ENCODE data around the gene DNMBP. TPM values are rescaled to one million over a fixed set of nuclear protein-coding genes. Genes with fewer than 3 reads are reported as not detected.

The DNMBP gene
- total RNA-seq, 1 donor from 2014 or later: 7.7 TPM

GRCh38 chr10:99850767-99851340 is 158.9 kb downstream of the DNMBP start:
- intact Hi-C loops (cut with micrococcal nuclease): loop anchor here (10.0 kb wide), 1 partner anchor 164 kb away; no protein-coding TSS in a partner anchor
- H3K4me1 ChIP-seq: peaks cover 6% of the 10 kb centered on the region
- H3K9me3 ChIP-seq (replicated peaks): peaks cover 8% of the 10 kb centered on the region
- no peak overlapping the region for H3K27ac ChIP-seq (replicated peaks)
- no peak for TF ChIP-seq CTCF (IDR thresholded peaks at IDR 0.05; ENCODE audit: borderline replicate concordance)
- no peak for DNase-seq
- H3K4me3 ChIP-seq: no peak overlapping the region
- H3K36me3 ChIP-seq: no peaks in the 10 kb centered on the region
- no peaks in the 10 kb centered on the region for H3K27me3 ChIP-seq (ENCODE audit: low read depth)

- intact Hi-C loops (cut with micrococcal nuclease): loop anchor here (10.0 kb wide), 1 partner anchor 165 kb away; no protein-coding TSS in a partner anchor
- Histone ChIP-seq H3K27ac (replicated peaks) (no peak overlapping the region), H3K4me3 (no peak overlapping the region), H3K27me3 (ENCODE audit: low read depth) (no peaks in the 10 kb centered on the region), H3K9me3 (replicated peaks) (peaks cover 8% of the 10 kb centered on the region), H3K4me1 (peaks cover 10% of the 10 kb centered on the region), H3K36me3 (no peaks in the 10 kb centered on the region)
- no peak for DNase-seq
- no peak for TF ChIP-seq CTCF (IDR thresholded peaks at IDR 0.05; ENCODE audit: borderline replicate concordance)
These were observed 159.6 kb downstream of the DNMBP start for GRCh38 chr10:99850021-99850766.

GRCh38 chr10:99849536-99849935 is 160.2 kb downstream of the DNMBP start:
- no peak for TF ChIP-seq CTCF (IDR thresholded peaks at IDR 0.05; ENCODE audit: borderline replicate concordance)
- peaks cover 8% of the 10 kb centered on the region for H3K9me3 ChIP-seq (replicated peaks)

GRCh38 chr10:99849057-99849456 is 160.7 kb downstream of the DNMBP start:
- Histone ChIP-seq H3K4me1 (peaks cover 10% of the 10 kb centered on the region), H3K4me3 (no peak overlapping the region), H3K27ac (replicated peaks) (no peak overlapping the region), H3K27me3 (ENCODE audit: low read depth) (no peaks in the 10 kb centered on the region), H3K36me3 (no peaks in the 10 kb centered on the region), H3K9me3 (replicated peaks) (peaks cover 8% of the 10 kb centered on the region)
- no peak for TF ChIP-seq CTCF (IDR thresholded peaks at IDR 0.05; ENCODE audit: borderline replicate concordance)
- DNase-seq: no peak
- intact Hi-C loops (cut with micrococcal nuclease): no loop called here

More at GRCh38 chr10:99849536-99849935, 160.2 kb downstream of the DNMBP start:
- Histone ChIP-seq H3K4me1 (peaks cover 10% of the 10 kb centered on the region), H3K4me3 (no peak overlapping the region), H3K27me3 (ENCODE audit: low read depth) (no peaks in the 10 kb centered on the region), H3K36me3 (no peaks in the 10 kb centered on the region), H3K27ac (replicated peaks) (no peak overlapping the region)
- intact Hi-C loops (cut with micrococcal nuclease): no loop called here
- DNase-seq: no peak

GRCh38 chr10:99845837-99846382 is 163.8 kb downstream of the DNMBP start:
- peak; percentile 95 for TF ChIP-seq CTCF (IDR thresholded peaks at IDR 0.05; ENCODE audit: borderline replicate concordance)
- peak; percentile 39 for DNase-seq
- no peaks in the 10 kb centered on the region for H3K27me3 ChIP-seq (ENCODE audit: low read depth)
- no peaks in the 10 kb centered on the region for H3K36me3 ChIP-seq
- peak overlapping the region; percentile 56 for H3K4me3 ChIP-seq
- intact Hi-C loops (cut with micrococcal nuclease): loop anchor here (2.0 kb wide), 1 partner anchor 199 kb away; no protein-coding TSS in a partner anchor
- H3K9me3 ChIP-seq (replicated peaks): no peaks in the 10 kb centered on the region
- H3K4me1 ChIP-seq: peaks cover 10% of the 10 kb centered on the region
- H3K27ac ChIP-seq (replicated peaks): peak overlapping the region; percentile 36
